NCI-H524 treated with DMSO at 0.1 percent for 48 hours (cell line): ENCODE data around the gene ANKRD62.
"Not testable (repeated sequence)": the region's sequence is repeated elsewhere in the genome, so short reads cannot be mapped to it uniquely, and the experiment has no call there.

Source experiments
- DNase-seq: peaks from one replicate; lab custom pipeline; 2025; lab: John Stamatoyannopoulos, UW

The ANKRD62 gene

GRCh38 chr18:12099160-12099559 is 5.5 kb downstream of the ANKRD62 start:
- no peak for DNase-seq

- DNase-seq = no peak
Measured at GRCh38 chr18:12101266-12101665, 7.6 kb downstream of the ANKRD62 start.

- no peak for DNase-seq
Measured at GRCh38 chr18:12102136-12102842, 8.6 kb downstream of the ANKRD62 start.

GRCh38 chr18:12106471-12106870 is 12.8 kb downstream of the ANKRD62 start:
- DNase-seq = no peak

GRCh38 chr18:12109836-12110235 is 16.2 kb downstream of the ANKRD62 start:
- no peak for DNase-seq

GRCh38 chr18:12113999-12114646 is 20.5 kb downstream of the ANKRD62 start:
- no peak for DNase-seq

GRCh38 chr18:12119358-12119757 is 25.7 kb downstream of the ANKRD62 start:
- DNase-seq = no peak

- no peak for DNase-seq
Measured at GRCh38 chr18:12121175-12122042, 27.8 kb downstream of the ANKRD62 start.

GRCh38 chr18:12122043-12122389 is 28.4 kb downstream of the ANKRD62 start:
- not testable (repeated sequence) for DNase-seq

- DNase-seq = not testable (repeated sequence)
Measured at GRCh38 chr18:12127647-12128046, 34.0 kb downstream of the ANKRD62 start.

- not testable (repeated sequence) for DNase-seq
Measured at GRCh38 chr18:12138831-12139230, 45.2 kb downstream of the ANKRD62 start.

- DNase-seq = not testable (repeated sequence)
Measured at GRCh38 chr18:12140866-12141265, 47.2 kb downstream of the ANKRD62 start.

- not testable (repeated sequence) for DNase-seq
Measured at GRCh38 chr18:12141778-12142177, 48.1 kb downstream of the ANKRD62 start.

- not testable (repeated sequence) for DNase-seq
Measured at GRCh38 chr18:12149431-12149830, 55.8 kb downstream of the ANKRD62 start.

- no peak for DNase-seq
Measured at GRCh38 chr18:12154361-12154760, 60.7 kb downstream of the ANKRD62 start.

GRCh38 chr18:12155996-12156395 is 62.4 kb downstream of the ANKRD62 start:
- no peak for DNase-seq

- no peak for DNase-seq
Measured at GRCh38 chr18:12159446-12159845, 65.8 kb downstream of the ANKRD62 start.

GRCh38 chr18:12162786-12163185 is 69.1 kb downstream of the ANKRD62 start:
- no peak for DNase-seq

- DNase-seq = no peak
Measured at GRCh38 chr18:12165038-12165768, 71.6 kb downstream of the ANKRD62 start.
